Adipose tissue (tissue), 3 donors: ENCODE data around the gene RAB10. TPM values are rescaled to one million over a fixed set of nuclear protein-coding genes. Genes with fewer than 3 reads are reported as not detected.
A peak's percentile ranks its signal among the peaks of the same experiment; 100 is the strongest.
"Not testable (repeated sequence)": the region's sequence is repeated elsewhere in the genome, so short reads cannot be mapped to it uniquely, and the experiment has no call there.

Experiments
- H3K27ac ChIP-seq: one replicate; pipeline ENCODE4 v1.5.1; 2013; ENCODE audit warnings: low read depth, low read length
- WGBS, 3 donors: extraction: QIAGEN DNeasy Blood & Tissue Kit; methylation state at CpG; one replicate each; pipeline ENCODE4 v1.1.7; 2013; 5-methylcytosine and 5-hydroxymethylcytosine counted together
- polyA plus RNA-seq, 3 donors: library from polyadenylated mRNA; stranded (reverse); fragments of 200-250 nt; gene quantifications; one replicate each; pipeline ENCODE4 v1.2.3, GENCODE V29; 2013
- donor health status: healthy with polysubstance abuse.
- donor health status: Bipolar disorder and iron deficiency.
- donor health status: healthy.

RAB10 gene
- polyA plus RNA-seq, 3 donors, result 25.6 to 48.5 (median 47.1) TPM

DNA sequence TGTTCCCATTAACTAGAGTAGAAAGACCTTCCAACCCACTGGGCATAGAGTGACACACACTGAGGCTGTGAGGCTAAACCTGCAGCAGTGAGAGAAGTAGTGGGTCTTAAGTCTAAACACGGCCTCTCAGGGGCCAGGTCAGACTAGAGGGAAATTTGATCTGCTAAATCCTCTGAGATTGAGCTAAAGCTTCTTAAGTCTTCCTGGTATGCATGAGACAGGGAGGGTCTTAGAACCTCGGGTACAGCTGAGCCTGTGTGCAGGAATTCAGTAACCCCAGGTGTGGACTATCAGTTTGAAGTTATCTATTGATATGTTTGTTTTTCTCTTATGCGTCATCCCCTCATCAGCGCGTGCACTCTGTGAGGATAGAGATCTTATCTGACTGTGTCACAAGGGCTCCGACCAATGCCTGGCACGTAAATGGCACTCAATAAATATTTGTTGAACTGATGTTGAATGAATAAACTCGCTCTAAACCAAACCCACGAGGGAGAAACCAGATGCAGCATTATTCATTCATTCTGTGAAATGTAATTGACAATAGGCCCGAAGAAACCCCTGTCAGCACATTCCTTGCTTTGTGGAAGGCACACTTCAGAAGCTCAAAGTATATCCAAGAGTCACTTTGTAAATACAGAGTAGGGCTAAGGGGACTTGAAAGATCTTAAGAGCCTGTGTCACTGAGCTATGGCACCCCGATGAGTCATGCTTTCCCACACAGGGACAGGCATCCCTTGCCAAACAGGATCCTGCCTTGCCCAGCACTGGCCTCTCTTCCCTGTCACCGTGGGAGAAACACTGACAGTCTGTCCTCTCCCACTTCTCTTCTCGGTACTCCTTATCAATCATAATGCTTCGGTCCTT is 21.7 kb upstream of the RAB10 start:
- WGBS, 3 donors, result 23 to 66% (median 53%) methylated on average over 14 of the region's 14 CpGs
- H3K27ac ChIP-seq, result no peak overlapping the region

DNA sequence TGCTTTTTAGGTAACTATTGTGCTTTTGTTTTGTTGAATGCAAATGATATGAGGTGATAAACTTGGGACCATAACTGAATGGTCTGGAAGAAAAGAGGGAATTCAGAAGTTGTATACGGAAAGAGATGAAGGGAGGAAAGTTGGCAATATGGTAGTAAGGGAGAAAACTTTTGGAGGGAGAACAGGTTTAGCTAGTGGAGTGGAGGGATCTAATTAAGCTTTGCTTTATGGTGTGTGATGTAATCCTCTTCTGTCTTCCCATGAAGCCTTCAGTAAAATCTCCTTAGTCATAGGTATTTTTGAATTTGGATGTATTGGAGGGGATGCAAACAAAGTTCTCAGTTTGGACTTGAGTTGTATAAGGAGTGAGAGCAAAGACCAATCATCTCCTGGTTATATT is 20.2 kb upstream of the RAB10 start:
- WGBS, 3 donors, result 96 to 98% (median 96%) methylated on average over 1 of the region's 1 CpG
- no peak overlapping the region for H3K27ac ChIP-seq

DNA sequence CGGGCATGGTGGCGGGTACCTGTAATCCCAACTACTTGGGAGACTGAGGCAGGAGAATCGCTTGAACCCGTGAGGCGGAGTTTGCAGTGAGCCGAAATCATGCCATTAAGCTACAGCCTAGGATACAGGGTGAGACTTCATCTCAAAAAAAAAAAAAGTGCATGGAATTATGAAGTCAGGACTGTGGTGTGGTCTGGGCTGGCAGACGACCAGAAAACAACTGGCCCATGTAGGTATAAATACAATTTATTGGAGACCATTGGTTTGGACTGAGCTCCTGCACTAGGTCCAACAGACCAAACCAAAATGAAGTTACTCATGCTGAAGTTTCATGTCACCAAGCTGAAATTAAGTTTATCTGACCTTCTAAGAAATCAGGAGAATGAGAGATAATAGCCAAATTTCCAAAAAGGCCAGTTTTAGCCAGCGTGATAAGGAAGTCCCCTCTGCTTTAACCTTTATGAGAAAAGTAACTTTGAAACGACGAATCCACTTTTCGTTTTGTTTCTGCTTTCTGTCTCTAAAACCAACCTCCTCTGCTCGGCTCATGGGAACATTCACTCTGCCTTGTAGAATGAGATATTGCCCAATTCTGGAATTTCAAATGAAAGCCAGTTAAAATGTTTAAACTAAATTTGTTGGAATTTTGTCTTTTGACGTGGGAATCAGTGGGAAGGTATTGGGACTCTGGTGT is 17.7 kb upstream of the RAB10 start:
- H3K27ac ChIP-seq, result no peak overlapping the region

DNA sequence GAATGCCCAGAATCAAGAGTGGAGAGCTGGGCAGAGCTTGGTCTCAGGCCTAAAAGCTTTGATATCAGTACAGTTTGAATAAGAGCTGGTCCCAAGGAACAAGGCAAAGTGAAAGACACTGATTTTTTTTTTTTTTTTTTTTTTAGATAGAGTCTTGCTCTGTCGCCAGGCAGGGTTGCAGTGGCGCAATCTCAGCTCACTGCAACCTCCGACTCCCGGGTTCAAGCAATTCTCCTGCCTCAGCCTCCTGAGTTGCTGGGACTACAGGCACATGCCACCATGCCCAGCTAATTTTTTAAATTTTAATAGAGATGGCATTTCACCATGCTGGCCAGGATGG is 17.2 kb upstream of the RAB10 start:
- not testable (repeated sequence) for H3K27ac ChIP-seq
- 72 to 100% (median 74%) methylated on average over 3 to 4 of the region's 4 CpGs for WGBS, 3 donors

More for the DNA sequence above, 17.7 kb upstream of the RAB10 start:
- 81 to 92% (median 83%) methylated on average over 13 of the region's 13 CpGs for WGBS, 3 donors

DNA sequence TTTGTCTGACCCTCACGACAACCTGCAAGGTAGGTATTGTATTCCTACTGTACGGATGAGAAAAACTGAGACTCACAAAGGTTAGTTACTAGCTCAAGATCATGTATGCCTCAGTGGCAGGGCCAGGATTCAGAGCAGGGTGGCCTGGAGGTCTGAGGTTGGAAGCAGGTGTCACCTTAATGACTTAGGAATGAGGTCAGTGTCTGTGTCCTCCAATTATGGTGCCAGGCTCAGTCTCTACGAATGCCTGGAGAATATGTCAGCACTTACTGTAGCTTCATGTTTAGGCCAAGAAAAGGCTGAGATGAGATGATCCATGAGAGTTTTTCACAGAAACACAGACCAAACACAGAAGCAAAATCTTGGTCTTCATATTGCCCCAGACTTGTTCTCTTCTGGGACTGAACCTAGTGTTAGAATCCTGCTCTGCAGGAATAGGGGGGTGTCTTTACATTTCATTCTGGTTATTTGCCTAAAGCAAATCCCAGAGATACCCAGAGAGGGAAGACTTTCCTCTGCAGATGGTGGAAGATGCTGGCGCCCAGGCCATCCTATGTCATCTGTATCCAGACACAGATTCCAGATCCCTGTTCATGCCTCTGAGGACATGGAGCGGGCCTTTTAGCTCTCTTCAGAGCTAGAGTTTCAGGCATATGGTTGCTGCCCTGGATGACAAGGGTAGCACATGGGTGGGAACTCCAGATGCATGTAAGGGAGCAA is 16.3 kb upstream of the RAB10 start:
- H3K27ac ChIP-seq, result no peak overlapping the region
- 93 to 98% (median 97%) methylated on average over 5 of the region's 5 CpGs for WGBS, 3 donors

DNA sequence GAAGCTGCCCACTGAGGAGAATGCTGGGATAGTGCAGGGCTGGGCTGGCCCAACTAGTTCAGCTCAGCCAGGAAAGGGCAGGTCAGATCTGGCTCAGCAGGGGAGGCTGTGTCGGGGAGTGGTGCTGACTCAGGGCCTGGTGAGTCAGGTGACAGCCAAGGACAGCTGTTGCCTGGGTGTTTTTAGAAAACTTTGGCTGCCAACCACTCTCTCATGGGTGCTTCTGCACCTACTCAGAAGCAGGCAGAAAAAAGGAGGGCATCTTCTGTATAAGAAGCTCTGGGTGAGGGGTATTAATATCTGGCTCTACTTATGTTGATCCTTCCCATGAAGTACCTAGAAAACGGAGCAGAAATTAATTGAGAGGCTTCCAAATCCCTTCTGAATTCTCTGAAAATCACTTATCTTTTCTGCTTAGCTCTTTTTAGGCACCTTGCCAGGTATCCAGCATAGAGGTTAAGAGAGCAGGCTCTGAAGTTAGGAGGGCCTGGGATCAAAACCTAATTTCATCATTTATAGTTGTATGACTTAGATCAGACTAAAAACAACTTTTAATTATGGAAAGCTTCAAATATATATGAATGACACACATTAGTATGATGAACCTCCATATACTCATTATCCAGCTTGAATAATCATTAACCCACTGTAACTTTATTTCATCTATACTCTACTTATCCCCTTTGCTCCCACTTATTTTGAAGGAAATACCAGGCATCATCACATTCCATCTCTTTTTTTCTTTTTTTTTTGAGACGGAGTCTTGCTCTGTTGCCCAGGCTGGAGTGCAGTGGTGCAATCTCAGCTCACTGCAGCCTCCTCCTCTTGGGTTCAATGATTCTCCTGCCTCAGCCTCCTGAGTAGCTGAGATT is 15.5 kb upstream of the RAB10 start:
- WGBS, 3 donors, result 31 to 44% (median 42%) methylated on average over 3 of the region's 3 CpGs
- no peak overlapping the region for H3K27ac ChIP-seq

DNA sequence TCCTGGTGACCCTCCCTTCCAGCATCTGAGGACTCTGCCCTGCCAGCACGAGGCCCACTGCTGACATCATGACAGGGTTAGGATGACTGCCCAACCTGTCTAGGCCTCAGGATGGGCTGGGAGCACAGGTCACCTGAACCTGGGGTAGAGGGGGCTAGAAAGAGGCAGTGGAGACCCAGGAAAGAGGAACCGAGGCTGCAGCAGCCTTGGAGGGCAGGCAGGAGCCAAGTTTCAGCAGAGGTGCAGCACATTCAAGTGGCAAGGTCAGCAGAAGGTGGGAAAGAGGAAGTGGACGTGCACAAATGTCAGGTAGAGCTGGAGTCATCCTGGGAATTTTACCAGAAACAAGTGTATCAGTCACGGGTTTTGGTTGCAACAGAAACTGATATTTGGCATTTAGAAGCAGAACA is 13.6 kb upstream of the RAB10 start:
- H3K27ac ChIP-seq, result no peak overlapping the region
- WGBS, 3 donors, result 53 to 70% (median 65%) methylated on average over 4 of the region's 4 CpGs

DNA sequence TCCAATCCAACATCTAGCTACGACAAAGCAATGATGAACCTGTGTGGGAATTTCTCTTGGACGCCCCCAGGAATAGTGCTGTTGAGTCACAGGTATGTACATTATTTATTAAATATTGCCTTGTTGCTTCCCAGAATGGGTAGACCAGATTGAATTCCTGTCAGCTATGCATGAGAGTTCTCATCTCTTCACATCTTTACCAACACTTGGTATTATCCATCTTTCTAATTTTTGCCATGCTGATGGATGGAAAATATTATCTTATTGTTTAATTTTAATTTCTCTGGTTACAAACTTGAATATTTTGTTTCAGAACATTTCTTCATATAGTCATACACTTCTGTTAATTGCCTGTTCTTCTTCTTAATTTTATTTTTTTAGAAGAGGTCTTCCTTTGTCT is 9.6 kb upstream of the RAB10 start:
- 95 to 97% (median 96%) methylated on average over 2 of the region's 2 CpGs for WGBS, 3 donors
- no peak overlapping the region for H3K27ac ChIP-seq

DNA sequence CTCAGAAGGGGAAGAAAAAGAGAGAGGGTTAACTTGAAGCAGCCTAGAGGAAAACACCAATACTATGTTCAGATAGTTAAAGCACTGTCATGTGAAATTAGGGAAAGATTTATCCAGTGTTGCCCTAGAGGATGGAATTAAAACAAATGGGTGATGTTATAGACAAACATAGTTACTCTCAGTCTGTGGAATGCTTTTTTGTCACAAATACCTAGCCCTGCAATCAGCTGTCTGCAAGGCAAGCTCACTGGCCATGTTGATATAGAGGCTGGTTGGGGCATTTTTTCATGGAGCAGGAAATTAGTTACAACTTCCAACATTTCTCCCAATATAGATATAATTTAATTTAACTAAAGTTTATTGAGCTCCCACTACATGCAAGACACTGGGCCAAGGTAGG is 8.4 kb upstream of the RAB10 start:
- H3K27ac ChIP-seq, result no peak overlapping the region

DNA sequence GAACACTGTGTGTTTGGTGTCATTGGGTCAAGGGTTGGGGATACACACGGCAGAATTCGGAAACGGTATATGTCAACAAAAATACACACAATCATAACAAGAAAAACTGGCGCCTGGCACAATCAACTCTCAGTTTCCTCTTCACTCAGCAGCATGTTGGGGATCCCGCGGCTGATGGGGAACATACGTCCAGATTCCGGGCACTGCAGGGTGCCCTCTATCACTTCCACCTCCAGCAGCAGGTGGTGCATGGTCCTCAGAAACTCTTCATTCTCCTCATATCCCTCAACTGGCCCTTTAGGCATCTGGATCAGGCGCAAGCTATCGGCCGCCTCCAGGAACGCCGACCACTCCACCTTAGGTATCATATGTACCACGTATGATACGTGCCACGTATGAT is 5.8 kb upstream of the RAB10 start:
- WGBS, 3 donors, result 92 to 96% (median 94%) methylated on average over 16 of the region's 16 CpGs
- not testable (repeated sequence) for H3K27ac ChIP-seq

DNA sequence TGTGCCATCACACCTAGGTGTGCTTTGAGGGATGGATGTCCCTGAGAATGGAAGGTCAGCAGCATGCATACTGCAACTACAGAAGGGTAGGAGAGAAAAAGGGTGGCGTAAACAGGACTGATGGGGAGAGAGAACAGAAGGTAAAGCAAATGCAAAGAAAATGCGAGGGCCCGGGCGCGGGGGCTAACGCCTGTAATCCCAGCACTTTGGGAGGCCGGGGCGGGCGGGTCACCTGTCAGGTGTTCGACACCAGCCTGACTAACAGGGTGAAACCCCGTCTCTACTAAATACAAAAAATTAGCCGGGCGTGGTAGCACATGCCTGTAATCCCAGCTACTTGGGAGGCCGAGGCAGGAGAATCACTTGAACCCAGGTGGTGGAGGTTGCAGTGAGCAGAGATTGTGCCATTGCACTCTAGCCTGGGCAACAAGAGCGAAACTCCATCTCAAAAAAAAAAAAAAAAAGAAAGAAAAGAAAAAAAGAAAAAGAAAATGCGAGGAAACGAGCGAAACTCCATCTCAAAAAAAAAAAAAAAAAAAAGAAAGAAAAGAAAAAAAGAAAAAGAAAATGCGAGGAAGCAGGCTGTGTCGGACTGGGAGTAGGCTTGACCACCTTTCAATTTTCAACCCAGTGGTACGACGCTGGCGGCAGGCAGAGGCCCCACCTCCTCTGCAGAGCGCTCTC is 1.2 kb upstream of the RAB10 start:
- 16 to 42% (median 41%) methylated on average over 23 to 24 of the region's 24 CpGs for WGBS, 3 donors

DNA sequence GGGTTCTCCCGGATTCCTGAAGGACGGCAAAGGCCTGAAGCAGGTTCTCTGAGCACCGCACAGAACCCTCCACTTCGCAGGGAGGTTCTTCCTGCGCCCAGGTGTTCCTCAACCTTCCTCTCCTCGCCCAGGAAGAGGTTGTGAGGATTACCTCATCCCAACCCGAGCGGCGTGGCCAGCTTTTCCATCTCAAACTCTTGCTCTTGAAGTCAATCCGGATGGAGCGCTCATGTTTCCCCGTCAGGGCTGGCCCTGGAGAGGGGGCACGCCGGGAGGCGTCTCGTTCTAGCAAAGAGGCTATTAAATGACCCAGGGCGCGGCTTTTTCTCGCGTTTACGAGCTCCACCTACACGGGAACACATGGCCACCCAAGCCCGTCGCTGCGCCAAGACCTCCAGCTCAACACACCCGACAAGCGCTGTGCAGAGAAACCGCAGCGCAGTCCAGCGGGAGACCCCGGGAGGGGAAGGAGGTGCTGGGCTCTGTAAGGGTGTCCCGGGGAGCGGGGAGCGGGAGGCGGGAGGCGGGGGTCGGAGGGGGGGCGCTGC is 540 bp upstream of the RAB10 start:
- H3K27ac ChIP-seq, result no peak overlapping the region
- WGBS, 3 donors, result 0% methylated on average over 30 to 38 of the region's 38 CpGs

More for the DNA sequence above, 1.2 kb upstream of the RAB10 start:
- H3K27ac ChIP-seq, result not testable (repeated sequence)

DNA sequence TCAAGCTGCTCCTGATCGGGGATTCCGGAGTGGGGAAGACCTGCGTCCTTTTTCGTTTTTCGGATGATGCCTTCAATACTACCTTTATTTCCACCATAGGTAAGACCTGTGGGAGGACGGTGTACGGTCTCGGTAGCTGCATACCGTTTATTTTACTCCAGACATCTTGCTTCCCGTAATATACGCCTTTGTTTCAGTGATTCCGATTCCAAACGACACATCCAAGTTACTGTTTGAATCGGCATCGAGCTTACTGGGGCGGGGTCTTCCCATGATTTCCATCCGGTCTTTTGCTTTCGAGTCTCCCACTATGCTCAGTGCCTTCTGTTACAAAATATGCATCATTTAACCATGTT is 731 bp downstream of the RAB10 start:
- whole genome bisulfite sequencing, 3 donors, result 0% methylated on average over 18 of the region's 18 CpGs

DNA sequence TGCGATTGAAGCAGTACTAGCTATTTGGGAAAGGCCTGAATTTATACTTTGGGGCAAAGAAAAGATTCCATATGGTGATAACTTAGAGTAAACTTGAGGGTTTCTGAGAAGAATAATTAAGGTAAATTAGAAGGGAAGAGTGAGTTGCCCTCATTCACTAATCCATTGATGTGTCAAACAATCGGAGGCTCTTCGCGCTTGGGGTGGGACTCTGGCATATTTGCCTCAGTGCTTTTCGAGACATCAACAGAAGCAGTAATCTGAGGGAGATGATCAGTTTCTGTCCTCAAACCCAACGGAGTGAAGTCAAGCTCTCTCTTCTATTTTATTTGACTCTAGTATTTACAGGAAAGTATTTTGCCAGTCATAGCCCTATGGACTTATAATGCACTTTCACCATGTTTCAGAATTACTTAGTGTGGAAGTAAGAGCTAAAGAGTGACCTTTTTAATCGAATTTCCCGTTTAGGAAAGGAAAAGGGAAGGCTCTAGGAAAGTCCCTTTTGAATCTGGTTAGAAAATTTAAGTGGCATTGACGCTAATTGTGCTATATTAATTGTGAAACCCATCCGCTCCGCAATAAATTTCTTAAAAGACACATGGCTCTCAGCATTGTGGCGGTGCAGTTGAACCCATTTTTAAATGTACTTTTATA is 1.3 kb downstream of the RAB10 start:
- WGBS, 3 donors, result 1 to 3% (median 2%) methylated on average over 12 of the region's 12 CpGs
- H3K27ac ChIP-seq, result no peak overlapping the region

More for the DNA sequence above, 731 bp downstream of the RAB10 start:
- H3K27ac ChIP-seq, result peak overlapping the region; percentile 95

DNA sequence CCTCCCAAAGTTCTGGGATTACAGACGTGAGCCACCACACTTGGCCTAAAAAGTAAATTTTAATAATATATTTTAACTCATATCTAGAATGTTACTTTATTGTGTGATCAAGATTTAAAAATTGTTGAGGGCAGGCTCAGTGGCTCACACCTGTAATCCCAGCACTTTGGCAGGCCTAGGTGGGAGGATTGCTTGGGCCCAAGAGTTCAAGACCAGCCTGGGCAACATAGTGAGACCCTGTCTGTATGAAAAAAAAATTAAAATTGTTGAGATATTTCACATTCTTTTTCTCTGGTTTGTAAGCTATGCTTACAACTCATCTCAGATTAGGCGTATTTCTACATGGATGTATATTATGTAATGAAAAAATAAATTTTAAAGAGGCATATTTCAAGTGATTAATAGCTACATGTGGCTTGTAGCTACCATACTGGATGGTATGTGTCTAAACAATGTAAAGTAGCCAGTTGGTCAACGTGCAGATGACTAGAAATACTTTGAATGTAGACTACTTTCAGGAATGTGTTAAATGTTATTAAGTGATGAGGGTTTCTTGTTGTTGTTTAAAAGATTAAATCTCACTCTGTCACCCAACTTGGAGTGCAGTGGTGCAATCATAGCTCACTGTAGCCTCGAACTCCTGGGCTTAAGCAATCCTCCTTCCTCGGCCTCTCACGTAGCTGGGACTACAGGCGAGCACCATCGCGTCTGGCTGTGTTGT is 5.9 kb downstream of the RAB10 start:
- H3K27ac ChIP-seq, result no peak overlapping the region
- 71 to 77% (median 73%) methylated on average over 9 of the region's 9 CpGs for WGBS, 3 donors

DNA sequence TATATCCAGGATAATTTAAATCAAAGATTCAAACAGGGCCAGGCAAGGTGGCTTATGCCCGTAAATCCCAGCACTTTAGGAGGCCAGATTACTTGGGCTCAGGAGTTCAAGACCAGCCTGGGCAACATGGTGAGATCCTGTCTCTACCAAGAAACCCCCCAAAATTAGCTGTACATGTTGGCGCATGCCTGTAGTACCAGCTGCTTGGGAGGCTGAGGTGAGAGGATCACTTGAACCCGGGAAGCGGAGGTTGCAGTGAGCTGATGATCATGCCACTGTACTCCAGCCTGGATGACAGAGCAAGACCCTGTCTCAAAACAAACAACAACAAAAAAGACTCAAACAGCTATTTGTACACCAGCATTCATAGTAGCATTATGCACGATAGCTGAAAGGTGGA is 9.2 kb downstream of the RAB10 start:
- no peak overlapping the region for H3K27ac ChIP-seq
- 90 to 96% (median 93%) methylated on average over 5 of the region's 5 CpGs for WGBS, 3 donors
